Measurements from ENCODE around the gene LATS2. TPM values are rescaled to one million over a fixed set of nuclear protein-coding genes. Genes with fewer than 3 reads are reported as not detected.

LATS2 gene
- total and polyA plus RNA-seq, 2 of the 8 experiments (the other 6 are each of a cell fraction or from before 2014, with no cell fraction given): 8.3 to 26.2 TPM

DNA sequence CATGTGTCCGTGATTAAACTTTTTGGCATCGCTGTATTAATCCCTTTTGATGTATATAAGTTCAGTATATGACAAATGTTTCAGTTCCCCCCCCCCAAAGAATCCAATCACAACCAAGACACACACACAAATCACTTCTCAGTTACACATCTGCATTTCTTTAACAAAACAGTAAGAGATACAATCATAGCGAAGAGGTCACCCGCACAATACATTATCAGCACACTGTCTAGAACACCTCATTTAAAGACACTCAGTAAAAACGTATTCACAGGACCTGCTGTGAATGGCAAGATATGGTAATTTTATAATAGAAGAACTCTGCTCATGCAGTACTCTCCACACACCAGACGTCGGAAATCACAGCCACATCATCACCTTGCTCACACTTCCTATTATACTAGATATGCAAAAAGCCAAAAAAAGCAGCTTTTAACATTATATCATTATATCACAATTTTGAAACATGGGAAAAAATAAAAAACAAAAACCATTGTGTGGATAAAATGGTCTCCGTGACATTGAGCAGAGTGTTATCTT is 87.4 kb downstream of the LATS2 start:
- H3K36me3 ChIP-seq (ENCODE audit: control insufficient read depth in 2 of 4, insufficient read depth in 4 of 4, low read length in 3 of 4): peaks cover 4 to 31% (median 19%) of the 10 kb centered on the region in 4 experiments; a peak in 7 of 8 replicates

More for the DNA sequence above, 87.4 kb downstream of the LATS2 start:
- H3K23ac ChIP-seq (ENCODE audit: insufficient read length): no peak overlapping the region
- no peaks in the 10 kb centered on the region for H3K27me3 ChIP-seq (replicated peaks in 1 of 4; ENCODE audit: control insufficient read depth in 3 of 4, extremely low read depth in 1 of 4, insufficient read depth in 3 of 4, low read length in 3 of 4)
- H4K5ac ChIP-seq (ENCODE audit: insufficient read length, low read depth, low read length): no peak overlapping the region
- no peak overlapping the region for H2BK5ac ChIP-seq (ENCODE audit: low read depth, low read length)
- no peaks in the 10 kb centered on the region for H3K4me1 ChIP-seq (replicated peaks in 1 of 4; ENCODE audit: control insufficient read depth in 3 of 4, insufficient read depth in 4 of 4, low read length in 3 of 4)
- no peak overlapping the region for H2BK15ac ChIP-seq (ENCODE audit: low read length)
- TF ChIP-seq KDM5A (IDR thresholded peaks at IDR 0.05; ENCODE audit: low read length) (no peak), ZNF274 (IDR thresholded peaks at IDR 0.05; ENCODE audit: borderline replicate concordance, extremely low read depth, low read length) (no peak), FOSL1 (IDR thresholded peaks at IDR 0.05; ENCODE audit: insufficient read depth, low read depth, low read length) (no peak), CEBPB (IDR thresholded peaks at IDR 0.05; ENCODE audit: low read depth, low read length) (no peak), TBP (IDR thresholded peaks at IDR 0.05; ENCODE audit: low read depth, low read length) (no peak), GABPA (IDR thresholded peaks at IDR 0.05; ENCODE audit: borderline replicate concordance, insufficient read depth, low read length) (no peak)
- no peak overlapping the region for H2AK5ac ChIP-seq (ENCODE audit: low read depth, low read length)
- ChIA-PET CTCF (ENCODE audit: partially characterized antibody) (no interaction called here), POLR2A (ENCODE audit: partially characterized antibody) (no interaction called here)
- H3K27ac ChIP-seq (ENCODE audit: low read depth, low read length): no peak overlapping the region
- H3K14ac ChIP-seq (ENCODE audit: insufficient read length): no peak overlapping the region
- H3K23me2 ChIP-seq (ENCODE audit: low read depth, low read length): no peaks in the 10 kb centered on the region
- DNase-seq (ENCODE audit: low read depth in 1 of 2, low spot score in 2 of 2) (no peak), FAIRE-seq (no peak)
- no peak overlapping the region for H2BK120ac ChIP-seq (replicated peaks; ENCODE audit: low read depth, low read length)
- H4K20me1 ChIP-seq (replicated peaks in 1 of 2; ENCODE audit: control insufficient read depth in 1 of 2, insufficient read depth in 2 of 2, low read length in 2 of 2): peaks cover 0 to 1% of the 10 kb centered on the region in 2 experiments
- no peaks in the 10 kb centered on the region for H3K79me2 ChIP-seq (ENCODE audit: control insufficient read depth in 1 of 2, insufficient read depth in 2 of 2, low read length in 2 of 2)
- WGBS, 2 experiments (ENCODE audit: extremely low coverage in 1 of 2, insufficient coverage in 1 of 2, insufficient read length in 1 of 2, insufficient replicate concordance in 2 of 2, low coverage in 1 of 2, low lambda C conversion rate in 2 of 2, missing lambda C conversion rate in 1 of 2): 94% methylated on average over 8 of the region's 8 CpGs; no CpG with 5 or more reads in 1 of the 2 experiments
- no peak overlapping the region for H3K4ac ChIP-seq (replicated peaks; ENCODE audit: insufficient read length, low read depth, low read length)
- no peak overlapping the region for H4K91ac ChIP-seq (replicated peaks; ENCODE audit: insufficient read length, low read length)
- H2BK12ac ChIP-seq (ENCODE audit: low read depth, low read length): no peak overlapping the region
- H4K8ac ChIP-seq (ENCODE audit: extremely low read depth, insufficient read depth, low read length): no peak overlapping the region
- no peak overlapping the region for H2BK20ac ChIP-seq (ENCODE audit: low read length)
- no peak overlapping the region for H3K56ac ChIP-seq (replicated peaks; ENCODE audit: insufficient read length, low read depth, low read length)
- H3K4me3 ChIP-seq (ENCODE audit: extremely low read depth in 1 of 4, insufficient read depth in 2 of 4, low read depth in 3 of 4, low read length in 4 of 4): no peak overlapping the region
- H2AFZ ChIP-seq (ENCODE audit: low read length): no peak overlapping the region
- peaks cover 0 to 4% of the 10 kb centered on the region in 2 experiments; a peak in 1 of 4 replicates for H3K9me3 ChIP-seq (ENCODE audit: insufficient read depth in 2 of 2, low read depth in 1 of 2, low read length in 1 of 2)
- no peak overlapping the region for H3K9ac ChIP-seq (replicated peaks in 1 of 4; ENCODE audit: extremely low read depth in 1 of 4, low read depth in 3 of 4, low read length in 3 of 4)
- H3K18ac ChIP-seq (ENCODE audit: extremely low read depth, low read length): no peak overlapping the region
- H3K79me1 ChIP-seq (ENCODE audit: low read depth, low read length): no peaks in the 10 kb centered on the region
- no peak overlapping the region for H3K4me2 ChIP-seq (ENCODE audit: insufficient read depth in 1 of 2, low read depth in 2 of 2, low read length in 2 of 2)
